Measurements from ENCODE around the gene MGRN1.
"Not testable (repeated sequence)": the region's sequence is repeated elsewhere in the genome, so short reads cannot be mapped to it uniquely, and the experiment has no call there.

Gene MGRN1

GRCh38 chr16:4737545-4737944, 112.9 kb downstream of the MGRN1 start:
- DNase-seq: no peak

DNA sequence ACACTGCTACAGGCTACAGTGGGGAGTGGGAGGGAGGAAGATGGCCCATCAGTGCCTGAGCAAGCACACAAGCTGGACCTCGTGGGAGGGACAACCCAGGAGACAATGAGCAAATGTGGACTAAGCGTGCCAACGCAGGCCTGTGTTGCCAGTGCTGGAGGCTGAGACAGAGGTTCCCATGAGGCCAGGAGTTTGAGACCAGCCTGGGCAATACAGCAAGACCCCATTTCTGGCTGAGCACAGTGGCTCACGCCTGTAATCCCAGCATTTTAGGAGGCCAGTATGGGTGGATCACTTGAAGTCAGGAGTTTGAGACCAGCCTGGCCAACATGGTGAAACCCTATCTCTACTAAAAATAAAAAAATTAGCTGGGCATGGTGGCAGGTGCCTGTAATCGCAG, 113.7 kb downstream of the MGRN1 start:
- not testable (repeated sequence) for DNase-seq
